NOMO-1 treated with DMSO at 0.1 percent for 48 hours (cell line): ENCODE measurements around the gene EGFLAM.
A peak's percentile ranks its signal among the peaks of the same experiment; 100 is the strongest.

Experiments used
- DNase-seq: peaks from one replicate; lab custom pipeline; 2025; ENCODE audit not compliant: unreplicated experiment; lab: John Stamatoyannopoulos, UW

Gene EGFLAM

GRCh38 chr5:38265546-38266179 is 7.3 kb downstream of the EGFLAM start:
- peak; percentile 10 for DNase-seq

- no peak for DNase-seq
Observed at GRCh38 chr5:38267372-38267771, 9.0 kb downstream of the EGFLAM start.

GRCh38 chr5:38273626-38274025 is 15.3 kb downstream of the EGFLAM start:
- no peak for DNase-seq

- no peak for DNase-seq
Observed at GRCh38 chr5:38274370-38274769, 16.0 kb downstream of the EGFLAM start.

- DNase-seq = no peak
Observed at GRCh38 chr5:38284384-38284783, 26.0 kb downstream of the EGFLAM start.

GRCh38 chr5:38285226-38285625 is 26.9 kb downstream of the EGFLAM start:
- DNase-seq = no peak

GRCh38 chr5:38286002-38286401 is 27.6 kb downstream of the EGFLAM start:
- DNase-seq = no peak

GRCh38 chr5:38287124-38287523 is 28.8 kb downstream of the EGFLAM start:
- no peak for DNase-seq

GRCh38 chr5:38289457-38289856 is 31.1 kb downstream of the EGFLAM start:
- DNase-seq = no peak

- no peak for DNase-seq
Observed at GRCh38 chr5:38290028-38290653, 31.8 kb downstream of the EGFLAM start.

GRCh38 chr5:38291355-38291754 is 33.0 kb downstream of the EGFLAM start:
- DNase-seq = no peak

- DNase-seq = no peak
Observed at GRCh38 chr5:38292228-38292627, 33.9 kb downstream of the EGFLAM start.

- DNase-seq = no peak
Observed at GRCh38 chr5:38295751-38296150, 37.4 kb downstream of the EGFLAM start.

- no peak for DNase-seq
Observed at GRCh38 chr5:38297830-38298608, 39.7 kb downstream of the EGFLAM start.

GRCh38 chr5:38299585-38299984 is 41.2 kb downstream of the EGFLAM start:
- DNase-seq = no peak

GRCh38 chr5:38305148-38305547 is 46.8 kb downstream of the EGFLAM start:
- DNase-seq = no peak

- DNase-seq = no peak
Observed at GRCh38 chr5:38307845-38308244, 49.5 kb downstream of the EGFLAM start.

- no peak for DNase-seq
Observed at GRCh38 chr5:38316544-38317224, 58.3 kb downstream of the EGFLAM start.

- DNase-seq = no peak
Observed at GRCh38 chr5:38317868-38318267, 59.5 kb downstream of the EGFLAM start.

GRCh38 chr5:38319491-38319890 is 61.1 kb downstream of the EGFLAM start:
- DNase-seq = no peak

GRCh38 chr5:38321978-38322377 is 63.6 kb downstream of the EGFLAM start:
- DNase-seq = no peak
